Esophagus muscularis mucosa (tissue), 4 donors: Measurements from ENCODE around the gene BANK1. TPM values are rescaled to one million over a fixed set of nuclear protein-coding genes. Genes with fewer than 3 reads are reported as not detected.

Experiments
- DNase-seq: peaks from one replicate; pipeline ENCODE4 v3.0.0-alpha.2; 2017; ENCODE audit errors: extremely low spot score
- H3K27ac ChIP-seq, 4 donors: fragments of 200-600 bp; sonication (generic); replicated peaks in 1 of 4; 1 replicate in 3 of 4; 2 replicates in 1 of 4; pipeline ENCODE4 v1.5.1; 2016 to 2019; ENCODE audit warnings: mild to moderate bottlenecking in 1 of 4
- H3K27me3 ChIP-seq, 4 donors: fragments of 200-600 bp; sonication (generic); one replicate each; pipeline versions ENCODE4 v1.5.1 to v1.6.0; 2016 to 2019
- H3K36me3 ChIP-seq, 4 donors: fragments of 200-600 bp; sonication (generic); one replicate each; pipeline ENCODE4 v1.5.1; 2016 to 2019
- H3K4me1 ChIP-seq, 4 donors: fragments of 200-600 bp; sonication (generic); one replicate each; pipeline ENCODE4 v1.5.1; 2016 to 2019
- H3K4me3 ChIP-seq, 4 donors: fragments of 200-600 bp; sonication (generic); 1 replicate in 2 of 4; 2 replicates in 2 of 4; pipeline ENCODE4 v1.5.1; 2016 to 2019; ENCODE audit warnings: mild to moderate bottlenecking in 4 of 4, moderate library complexity in 1 of 4
- H3K9me3 ChIP-seq, 4 donors: fragments of 200-600 bp; sonication (generic); 1 replicate in 3 of 4; 2 replicates in 1 of 4; pipeline ENCODE4 v1.5.1; 2016 to 2019
- CTCF ChIP-seq, 3 experiments: fragments of 200-600 bp in 2 of 3; fragments of 450-650 bp in 1 of 3; sonication (generic) in 2 of 3; IDR thresholded peaks; one replicate each; pipeline ENCODE4 v1.5.1; 2017 to 2019; ENCODE audit warnings: antibody characterized with exemption in 3 of 3, mild to moderate bottlenecking in 2 of 3, moderate library complexity in 1 of 3
- EP300 ChIP-seq: sonication (generic); formaldehyde crosslinking; IDR thresholded peaks from one replicate; pipeline ENCODE4 v1.6.1; 2017; ENCODE audit warnings: antibody characterized with exemption
- POLR2A ChIP-seq: fragments of 450-650 bp; IDR thresholded peaks from one replicate; pipeline ENCODE4 v1.6.1; 2017; ENCODE audit warnings: antibody characterized with exemption, moderate library complexity, mild to moderate bottlenecking, low read depth
- POLR2AphosphoS5 ChIP-seq, 2 donors: sonication (generic); formaldehyde crosslinking; IDR thresholded peaks; one replicate each; pipeline ENCODE4 v1.6.1; 2017; ENCODE audit warnings: antibody characterized with exemption in 2 of 2
- WGBS: methylation state at CpG from one replicate; pipeline ENCODE4 v1.1.5; 2018; 5-methylcytosine and 5-hydroxymethylcytosine counted together
- intact Hi-C: fragments of 100-400 bp; cut with DNase I; formaldehyde crosslinking; loops from one replicate; pipeline ENCODE4 v1.15.1; 2023
- total RNA-seq, 4 donors: library from RNA; depleted of rRNA; stranded (reverse); fragments of >200 nt; gene quantifications; one replicate each; pipeline versions ENCODE4 v1.1.0 to v1.2.1, GENCODE V29; 2016

BANK1 gene
- total RNA-seq, 4 donors from 2014 or later, result 0.45 to 2.7 (median 0.96) TPM

- no peak overlapping the region for H3K27ac ChIP-seq
- H3K4me1 ChIP-seq, result no peaks in the 10 kb centered on the region
- intact Hi-C loops, result no loop called here
- H3K27me3 ChIP-seq, result no peaks in the 10 kb centered on the region
- TF ChIP-seq EP300 (no peak), POLR2A (no peak), CTCF (IDR thresholded peaks at IDR 0.05) (no peak), POLR2AphosphoS5 (IDR thresholded peaks at IDR 0.05) (no peak)
- no peak for DNase-seq
- no peaks in the 10 kb centered on the region for H3K9me3 ChIP-seq
- H3K36me3 ChIP-seq, result no peaks in the 10 kb centered on the region
- H3K4me3 ChIP-seq, result no peak overlapping the region
- 87% methylated on average over 4 of the region's 4 CpGs for WGBS
These were observed 68.1 kb downstream of the BANK1 start for GRCh38 chr4:101858641-101859040.

- no peak overlapping the region for H3K4me3 ChIP-seq
- no peaks in the 10 kb centered on the region for H3K9me3 ChIP-seq
- DNase-seq, result no peak
- H3K27ac ChIP-seq, result no peak overlapping the region
- WGBS, result 85% methylated on average over 2 of the region's 2 CpGs
- no peaks in the 10 kb centered on the region for H3K4me1 ChIP-seq
- H3K36me3 ChIP-seq, result no peaks in the 10 kb centered on the region
- intact Hi-C loops, result no loop called here
- TF ChIP-seq POLR2AphosphoS5 (IDR thresholded peaks at IDR 0.05) (no peak), CTCF (IDR thresholded peaks at IDR 0.05) (no peak), EP300 (no peak), POLR2A (no peak)
- H3K27me3 ChIP-seq, result no peaks in the 10 kb centered on the region
These were observed 72.1 kb downstream of the BANK1 start for GRCh38 chr4:101862595-101862994.

- no peaks in the 10 kb centered on the region for H3K36me3 ChIP-seq
- TF ChIP-seq POLR2A, result no peak
- no peak for TF ChIP-seq EP300
- no peak for TF ChIP-seq POLR2AphosphoS5 (IDR thresholded peaks at IDR 0.05)
- no peak for TF ChIP-seq CTCF (IDR thresholded peaks at IDR 0.05)
- no peaks in the 10 kb centered on the region for H3K4me1 ChIP-seq
- 96% methylated on average over 2 of the region's 2 CpGs for WGBS
- no peaks in the 10 kb centered on the region for H3K9me3 ChIP-seq
- intact Hi-C loops, result no loop called here
- no peak overlapping the region for H3K27ac ChIP-seq
- DNase-seq, result no peak
- H3K4me3 ChIP-seq, result no peak overlapping the region
- no peaks in the 10 kb centered on the region for H3K27me3 ChIP-seq
These were observed 74.1 kb downstream of the BANK1 start for GRCh38 chr4:101864660-101865059.

GRCh38 chr4:101865501-101866062 lies 75.1 kb downstream of the BANK1 start:
- DNase-seq, result no peak
- Histone ChIP-seq H3K9me3 (no peaks in the 10 kb centered on the region), H3K4me1 (no peaks in the 10 kb centered on the region), H3K4me3 (no peak overlapping the region), H3K27ac (no peak overlapping the region), H3K27me3 (no peaks in the 10 kb centered on the region), H3K36me3 (no peaks in the 10 kb centered on the region)
- intact Hi-C loops, result no loop called here
- 55% methylated on average over 3 of the region's 3 CpGs for WGBS
- no peak for TF ChIP-seq EP300
- TF ChIP-seq POLR2A, result no peak

- H3K27me3 ChIP-seq, result no peaks in the 10 kb centered on the region
- no peak overlapping the region for H3K4me3 ChIP-seq
- H3K4me1 ChIP-seq, result no peaks in the 10 kb centered on the region
- intact Hi-C loops, result no loop called here
- no peaks in the 10 kb centered on the region for H3K9me3 ChIP-seq
- no peak overlapping the region for H3K27ac ChIP-seq
- 37% methylated on average over 1 of the region's 1 CpG for WGBS
- H3K36me3 ChIP-seq, result no peaks in the 10 kb centered on the region
- no peak for TF ChIP-seq POLR2A
- no peak for TF ChIP-seq EP300
- TF ChIP-seq CTCF (IDR thresholded peaks at IDR 0.05), result no peak
- TF ChIP-seq POLR2AphosphoS5 (IDR thresholded peaks at IDR 0.05), result no peak
- DNase-seq, result no peak
These were observed 80.3 kb downstream of the BANK1 start for GRCh38 chr4:101870874-101871273.
